ENCODE results near the gene LRRFIP2.
"Not testable (repeated sequence)": the region's sequence is repeated elsewhere in the genome, so short reads cannot be mapped to it uniquely, and the experiment has no call there.

Gene LRRFIP2

DNA sequence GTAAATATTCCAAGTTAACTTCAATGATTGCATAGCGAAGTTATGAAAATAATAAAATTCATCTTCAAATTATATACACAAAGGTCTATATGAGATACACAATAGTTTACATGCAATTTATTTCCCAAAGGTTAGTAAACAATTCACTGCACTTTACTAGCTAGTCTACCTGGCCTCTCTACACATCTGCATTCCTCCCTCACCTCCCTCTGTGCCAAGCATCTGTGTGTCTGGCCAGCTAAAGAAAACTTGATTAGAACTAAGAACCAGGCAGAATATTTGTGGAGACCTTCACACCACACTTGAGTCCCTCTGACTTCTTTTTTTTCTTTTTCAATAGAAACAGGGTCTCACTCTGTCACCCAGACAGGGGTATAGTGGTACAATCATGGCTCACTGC, 61.4 kb downstream of the LRRFIP2 start:
- DNase-seq = no peak

DNA sequence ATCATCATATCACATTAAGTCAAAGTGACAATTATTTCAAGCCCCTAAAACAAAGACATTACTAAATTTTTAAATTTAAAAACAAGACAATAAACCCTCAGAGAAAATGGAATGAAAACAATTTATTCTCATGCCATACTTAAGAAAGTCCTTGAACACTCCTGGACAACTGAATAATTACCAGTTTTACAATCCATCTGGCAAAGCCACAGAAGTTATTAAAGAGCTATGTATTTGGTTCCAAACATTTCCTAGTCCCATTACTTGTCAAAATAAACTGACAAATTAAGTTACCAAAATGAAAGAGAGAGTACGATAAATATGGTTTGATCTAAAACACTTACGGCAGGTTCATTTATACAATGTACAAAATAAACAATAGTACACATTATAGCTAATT, 63.2 kb downstream of the LRRFIP2 start:
- DNase-seq = no peak

DNA sequence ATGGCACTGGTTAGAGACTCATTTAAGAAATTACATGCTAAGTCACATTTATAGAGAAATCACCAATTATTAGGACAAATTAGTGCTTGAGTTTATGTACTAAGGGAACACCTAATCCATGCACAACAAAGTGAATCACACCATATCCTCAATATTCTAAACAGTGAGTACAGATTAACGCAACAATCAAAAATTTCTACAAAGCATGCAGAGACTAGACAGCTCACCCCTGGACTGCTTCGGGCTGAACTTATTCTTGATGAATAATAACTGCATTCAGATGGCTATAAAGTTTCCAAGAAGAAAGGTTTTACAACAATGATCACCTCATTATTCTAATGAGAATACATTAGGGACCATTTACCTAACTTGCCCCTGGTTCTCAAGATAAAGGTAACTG, 66.5 kb downstream of the LRRFIP2 start:
- DNase-seq = no peak

DNA sequence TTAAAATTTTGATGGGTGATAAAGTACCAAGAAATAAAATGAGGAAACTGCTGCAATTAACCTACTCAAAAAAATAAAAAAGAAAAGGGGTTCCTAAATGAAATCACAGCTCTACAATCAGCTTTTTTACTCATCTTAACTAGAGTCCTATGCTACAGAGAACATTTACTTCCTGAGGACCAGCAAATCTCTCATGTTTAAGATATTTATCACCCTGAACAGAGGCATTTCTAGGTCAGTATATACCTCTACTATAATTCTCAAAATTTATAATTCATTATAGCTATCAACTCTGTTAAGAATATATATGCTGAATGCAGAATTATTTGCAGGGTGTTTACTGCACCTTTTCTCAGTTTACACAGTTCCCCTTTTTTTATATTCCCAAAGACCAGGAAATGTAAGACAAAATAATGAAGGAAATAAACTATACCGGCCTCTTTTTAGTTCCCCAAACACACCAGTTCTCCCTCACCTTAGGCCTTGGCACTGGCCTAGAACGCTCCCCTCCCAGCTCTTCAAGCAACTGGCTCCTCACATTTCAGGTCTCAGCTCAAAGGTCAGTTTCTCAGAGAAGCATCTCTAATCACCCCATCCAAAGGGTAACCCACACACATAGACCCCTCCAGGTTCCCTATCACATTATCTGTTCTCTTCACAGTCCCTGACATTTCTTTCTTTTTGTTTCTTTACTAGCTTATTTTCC, 71.1 kb downstream of the LRRFIP2 start:
- DNase-seq = no peak

DNA sequence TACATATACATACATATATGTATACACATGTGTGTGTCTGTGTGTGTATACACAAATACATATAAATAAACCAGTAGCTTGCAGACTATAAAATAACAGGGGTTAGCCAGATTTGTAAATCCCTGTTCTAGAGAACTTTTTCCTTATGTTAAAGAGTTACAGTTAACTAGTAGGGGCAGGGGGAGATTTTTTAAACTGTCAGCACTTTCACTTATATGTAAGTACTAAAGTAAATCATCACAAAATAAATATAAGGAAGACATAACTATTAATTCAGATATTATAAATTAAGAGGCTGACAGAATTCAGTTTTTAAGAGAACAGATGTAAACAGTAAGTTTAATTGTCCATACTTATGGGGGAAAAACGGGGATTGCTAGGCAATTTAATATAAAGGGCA, 74.0 kb downstream of the LRRFIP2 start:
- DNase-seq = no peak

DNA sequence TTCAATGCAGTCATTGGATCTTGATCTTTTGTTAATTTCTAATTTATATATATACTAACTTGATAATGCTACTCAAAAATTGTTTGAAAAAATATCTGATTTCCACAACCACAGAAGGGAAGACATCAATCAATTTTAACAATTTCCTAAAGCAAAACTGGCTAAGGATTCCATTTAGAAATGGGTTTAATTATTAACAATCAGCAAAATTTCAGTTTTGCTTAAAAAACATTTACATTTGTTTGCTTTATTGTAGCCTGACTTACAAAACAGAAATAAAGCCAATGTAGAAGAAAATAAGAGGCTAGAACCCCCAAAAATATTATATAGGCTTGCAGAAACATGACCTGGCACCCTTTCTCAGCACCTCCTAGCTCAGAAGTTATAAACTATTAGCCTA, 74.9 kb downstream of the LRRFIP2 start:
- no peak for DNase-seq

DNA sequence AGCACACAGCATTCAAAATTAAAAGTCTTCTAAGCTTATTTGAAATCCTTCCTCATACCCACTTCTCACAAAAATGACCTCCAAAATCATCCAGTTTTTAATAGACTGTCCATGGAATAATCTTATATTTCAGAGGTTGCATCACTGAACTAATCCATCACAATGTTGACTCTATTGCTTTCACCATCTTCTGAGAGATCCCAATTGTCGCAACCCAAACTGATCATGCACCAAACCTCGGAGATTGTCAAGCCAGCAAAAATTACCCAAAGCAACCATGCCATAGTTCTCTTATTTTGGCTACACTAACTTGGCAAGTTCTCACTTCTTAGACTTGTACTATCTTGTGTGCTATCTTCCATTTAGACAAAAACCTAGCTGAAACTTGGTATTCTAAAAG, 75.5 kb downstream of the LRRFIP2 start:
- DNase-seq = no peak

DNA sequence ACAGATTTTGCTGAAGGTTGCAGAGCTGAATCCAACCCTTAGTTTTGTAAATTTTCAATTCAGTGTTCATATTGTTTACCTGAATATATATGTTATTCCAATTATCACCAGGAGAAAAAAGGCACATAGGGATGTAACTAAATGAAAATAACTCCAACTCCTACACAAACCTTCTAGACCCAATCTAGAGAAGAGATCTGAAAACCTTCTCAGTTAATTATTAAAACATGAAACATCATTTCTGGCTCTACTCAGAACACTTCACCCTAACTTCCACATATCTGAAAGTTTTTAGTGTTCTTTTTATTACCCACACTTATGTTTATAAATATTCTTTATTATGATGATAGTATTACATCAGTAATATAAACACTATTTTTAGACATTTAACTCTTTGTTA, 76.6 kb downstream of the LRRFIP2 start:
- DNase-seq = no peak

DNA sequence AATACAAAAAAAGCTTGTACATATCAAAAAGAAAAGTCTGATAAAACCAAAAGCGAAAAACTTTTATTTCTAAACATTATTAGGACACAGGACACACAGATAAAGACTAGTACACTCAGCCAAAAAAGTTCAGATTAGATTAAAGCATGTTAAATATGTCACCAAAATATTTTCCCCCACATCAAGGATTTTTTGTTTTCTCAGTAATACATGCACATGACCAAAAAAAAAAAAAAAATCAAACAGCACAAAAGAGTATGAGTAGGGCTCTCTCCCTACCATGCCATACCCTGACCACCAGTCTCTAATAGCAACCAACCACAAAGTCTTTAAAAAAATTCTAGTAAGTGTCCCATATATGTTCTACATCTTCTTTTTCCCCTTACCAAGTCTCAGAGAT, 77.4 kb downstream of the LRRFIP2 start:
- DNase-seq = no peak

DNA sequence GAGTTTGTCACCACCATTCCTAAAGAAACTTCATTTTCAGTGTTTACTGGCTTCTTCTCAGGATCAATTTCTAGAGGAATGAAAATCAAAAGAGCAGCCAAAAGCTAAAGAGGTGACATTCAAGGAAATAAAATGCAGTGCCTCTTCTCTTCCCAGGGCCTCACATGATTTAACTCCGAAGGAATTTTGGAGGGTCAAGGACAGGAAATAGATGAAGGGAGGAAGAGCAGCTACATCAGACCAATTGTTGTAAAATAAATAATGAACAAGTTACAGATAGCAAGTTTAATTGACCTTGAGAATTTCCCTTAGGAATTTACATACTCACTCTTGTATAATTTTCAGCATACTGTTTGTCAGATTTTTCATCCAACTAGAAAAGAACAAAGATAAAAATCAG, 78.1 kb downstream of the LRRFIP2 start:
- DNase-seq = no peak

DNA sequence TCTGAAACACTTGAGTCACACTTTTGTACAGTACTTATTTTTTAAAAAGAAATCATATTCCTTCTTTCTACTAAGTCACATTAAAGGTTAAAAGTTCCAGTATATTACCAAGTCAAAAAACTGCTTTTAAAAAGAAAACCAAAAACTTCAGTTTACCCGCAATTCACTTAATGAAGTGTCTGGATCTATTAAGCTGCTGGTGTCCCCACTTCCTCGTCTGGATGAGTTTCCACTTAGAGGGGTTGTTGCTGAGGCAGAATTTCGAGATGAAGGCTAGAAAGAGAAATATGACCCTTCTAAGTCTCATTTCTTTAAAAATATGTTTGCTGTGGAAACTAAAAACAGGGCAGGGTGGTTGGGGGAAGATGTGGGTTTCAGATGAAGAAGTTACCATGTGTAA, 79.7 kb downstream of the LRRFIP2 start:
- DNase-seq = no peak

DNA sequence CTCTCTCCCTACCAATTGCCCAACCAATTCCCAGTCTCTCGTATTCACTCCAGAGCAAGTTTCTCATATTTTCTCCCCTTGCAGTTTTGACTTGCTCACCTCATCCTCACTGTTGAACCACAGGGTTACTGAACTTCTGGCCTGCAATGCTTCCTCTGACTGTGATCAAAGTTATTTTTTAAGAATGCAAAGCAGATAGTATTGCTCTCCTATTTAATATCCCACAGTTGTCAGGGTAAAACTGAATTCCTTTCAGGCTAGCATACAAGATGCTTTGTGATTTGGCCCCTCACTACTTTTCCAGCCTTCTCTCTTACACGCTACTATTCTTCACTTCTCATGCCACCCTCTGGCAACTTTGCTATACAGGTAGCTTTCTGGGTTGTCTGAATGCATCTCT, 80.9 kb downstream of the LRRFIP2 start:
- no peak for DNase-seq

DNA sequence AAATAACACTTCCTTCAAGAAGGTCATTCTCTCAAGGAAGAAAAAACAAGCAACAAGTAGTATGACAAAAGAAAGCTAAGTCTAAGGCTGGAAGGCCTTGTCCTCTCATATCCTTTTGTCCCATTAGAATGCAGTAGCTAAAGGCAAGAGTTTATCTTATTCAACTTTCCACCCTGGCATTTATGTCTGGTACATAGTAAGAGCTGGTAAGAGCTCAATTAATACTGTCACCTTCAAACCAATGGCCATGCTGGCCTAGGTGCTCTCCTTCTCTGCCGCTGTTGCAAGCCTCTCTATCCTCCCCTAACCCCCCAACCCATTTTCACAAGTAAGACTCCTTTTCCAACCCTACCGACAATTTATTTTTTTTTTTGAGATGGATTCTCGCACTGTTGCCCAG, 81.9 kb downstream of the LRRFIP2 start:
- DNase-seq = no peak

DNA sequence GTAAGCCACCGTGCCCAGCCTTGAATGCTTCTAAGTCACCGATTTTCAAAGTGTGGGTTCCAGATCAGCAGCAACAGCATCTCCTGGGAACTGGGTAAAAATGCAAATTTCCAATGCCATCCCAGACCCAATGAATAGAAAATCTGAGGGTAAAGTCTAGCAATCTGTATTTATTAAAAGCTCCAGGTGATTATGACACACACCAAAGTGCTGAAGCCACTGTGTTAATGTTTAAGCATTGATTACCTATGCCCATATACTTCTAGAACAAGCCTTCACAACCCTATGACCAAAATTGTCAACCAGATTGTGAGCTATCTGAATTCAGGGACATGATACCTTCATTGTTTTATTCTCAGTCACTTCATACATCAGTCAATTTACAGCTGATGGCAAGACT, 86.5 kb downstream of the LRRFIP2 start:
- no peak for DNase-seq

DNA sequence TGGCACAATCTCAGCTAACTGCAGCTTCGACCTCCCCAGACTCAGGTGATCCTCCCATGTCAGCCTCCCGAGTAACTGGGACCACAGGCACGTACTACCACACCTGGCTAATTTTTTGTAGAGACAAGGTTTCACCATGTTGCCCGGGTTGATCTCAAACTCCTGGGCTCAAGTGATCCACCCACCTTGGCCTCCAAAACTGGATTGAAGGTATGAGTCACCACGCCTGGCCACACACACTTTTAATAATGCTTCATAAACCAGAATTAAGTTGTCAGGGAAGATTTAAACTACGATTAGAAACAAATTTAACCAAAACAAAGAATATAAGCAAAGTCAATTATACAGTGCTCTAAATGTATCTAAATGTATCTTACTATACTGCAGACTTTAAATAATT, 87.5 kb downstream of the LRRFIP2 start:
- DNase-seq = no peak

DNA sequence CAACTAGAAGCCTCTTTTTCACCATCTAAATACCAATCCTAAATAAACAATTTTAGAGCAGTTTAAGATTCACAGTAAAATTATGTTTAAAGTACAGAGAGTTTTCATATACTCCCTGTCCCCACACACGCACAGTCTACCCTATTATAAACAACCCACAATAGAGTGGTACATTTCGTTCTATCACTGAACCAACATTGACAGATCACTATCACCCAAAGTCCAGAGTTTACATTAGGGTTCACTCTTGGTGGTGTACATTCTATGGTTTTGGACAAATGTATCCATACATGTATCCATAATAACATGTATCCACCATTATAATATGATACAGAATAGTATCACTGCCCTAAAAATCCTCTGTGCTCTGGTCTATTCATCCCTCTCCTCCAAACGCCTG, 92.1 kb downstream of the LRRFIP2 start:
- DNase-seq = no peak

DNA sequence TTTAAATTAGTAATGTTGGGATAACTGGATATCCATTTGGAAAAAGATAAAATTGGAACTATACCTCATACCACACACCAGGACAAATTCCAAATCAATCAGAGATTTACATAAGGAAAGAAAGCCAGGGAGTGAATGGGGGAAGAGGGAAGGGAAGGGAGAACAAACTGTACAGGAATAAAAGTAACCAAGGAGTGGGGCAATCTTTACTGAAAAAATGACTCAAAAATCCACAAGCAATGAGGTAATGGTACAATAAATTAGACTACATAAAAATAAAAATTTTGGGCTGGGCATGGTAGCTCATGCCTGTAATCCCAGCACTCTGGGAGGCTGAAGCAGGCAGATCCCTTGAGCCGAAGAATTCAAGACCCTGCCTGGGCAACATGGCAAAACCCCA, 98.4 kb downstream of the LRRFIP2 start:
- DNase-seq = no peak

DNA sequence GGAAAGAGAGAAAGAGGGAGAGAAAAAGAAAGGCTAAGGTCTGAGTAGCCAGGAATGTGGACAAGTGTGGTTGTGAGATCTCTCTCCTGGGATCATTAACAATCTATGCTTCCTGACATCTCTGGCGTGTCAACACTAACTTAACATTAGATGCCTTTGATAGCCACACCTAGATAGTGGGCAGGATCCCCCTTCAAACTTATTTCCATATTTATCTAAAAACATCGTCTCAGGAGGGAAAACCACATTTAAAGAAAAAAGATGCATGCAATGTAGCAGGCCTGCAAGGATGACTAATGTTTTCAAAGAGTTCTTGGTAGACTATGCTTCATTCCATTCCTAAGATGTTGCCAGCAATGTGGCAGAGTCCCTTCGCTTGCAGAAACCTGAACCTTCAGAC, 100.2 kb downstream of the LRRFIP2 start:
- no peak for DNase-seq

DNA sequence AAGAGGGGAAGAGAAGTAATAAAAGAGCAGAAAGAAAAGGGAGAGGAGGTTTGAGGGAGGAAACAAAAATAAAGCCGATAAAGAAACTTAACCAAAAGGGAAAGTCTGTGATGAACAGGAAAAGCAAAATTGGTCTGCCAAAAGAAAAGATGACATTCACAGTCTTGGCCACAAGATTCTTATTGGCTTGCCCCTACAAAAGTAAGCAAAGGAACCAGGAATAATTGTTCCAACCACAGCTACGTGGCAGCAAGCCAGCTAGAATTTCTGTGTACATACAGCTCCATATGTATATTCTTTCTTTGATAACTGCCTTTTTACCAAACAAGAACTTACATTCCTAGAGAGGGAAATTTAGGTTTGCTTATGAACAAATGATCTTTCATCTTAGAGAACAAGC, 101.5 kb downstream of the LRRFIP2 start:
- DNase-seq = no peak

DNA sequence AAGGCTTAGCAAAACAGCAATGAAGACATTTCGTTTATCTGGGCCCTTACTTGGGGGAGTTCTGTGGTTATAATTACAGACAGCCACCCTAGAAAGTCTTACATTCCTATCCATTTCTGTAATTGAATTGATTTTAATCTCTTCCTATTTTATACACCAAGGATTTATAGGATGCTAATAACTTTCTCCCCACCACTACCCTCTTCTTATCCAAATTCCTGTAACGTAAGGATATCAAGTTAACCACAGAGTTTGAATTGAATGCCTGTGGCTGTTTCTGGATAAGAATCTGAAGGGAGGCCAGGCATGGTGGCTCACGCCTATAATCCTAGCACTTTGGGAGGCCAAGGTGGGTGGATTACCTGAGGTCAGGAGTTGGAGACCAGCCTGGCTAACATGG, 102.5 kb downstream of the LRRFIP2 start:
- no peak for DNase-seq

DNA sequence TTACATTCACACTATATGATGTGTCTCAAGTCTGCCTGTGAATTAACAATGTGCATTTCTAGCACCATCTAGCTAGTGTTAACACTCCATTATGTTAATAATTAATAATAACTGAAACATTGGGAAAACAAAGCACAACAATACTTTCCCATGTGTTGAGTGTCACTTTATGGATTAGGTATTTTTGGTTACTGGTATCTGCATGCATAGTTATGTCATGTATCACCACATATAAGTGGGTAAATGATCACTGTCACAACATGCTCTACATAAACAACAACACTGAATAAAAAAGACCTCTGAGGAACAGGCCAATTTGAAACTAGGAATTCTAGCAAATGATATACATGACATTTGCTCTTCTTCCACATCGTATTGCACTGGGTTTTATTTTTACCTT, 106.4 kb downstream of the LRRFIP2 start:
- no peak for DNase-seq

DNA sequence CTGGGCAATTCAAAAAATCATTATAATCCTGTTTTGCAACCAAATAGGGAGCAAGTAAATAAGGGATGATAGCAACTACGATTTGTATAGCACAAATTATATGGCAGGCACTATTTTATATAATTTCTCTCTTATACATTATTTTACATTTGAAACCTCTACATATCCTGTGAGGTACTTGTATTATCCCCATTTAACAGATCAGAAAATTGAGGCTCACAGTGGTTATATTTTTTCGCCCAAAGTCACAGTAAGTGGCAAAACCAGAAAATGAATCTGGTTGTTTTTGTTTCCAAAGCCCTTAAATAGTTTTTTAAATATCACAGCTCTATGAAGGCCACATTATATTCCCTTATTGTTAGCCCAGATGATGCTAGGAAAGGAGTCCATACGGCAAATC, 106.8 kb downstream of the LRRFIP2 start:
- DNase-seq = no peak

DNA sequence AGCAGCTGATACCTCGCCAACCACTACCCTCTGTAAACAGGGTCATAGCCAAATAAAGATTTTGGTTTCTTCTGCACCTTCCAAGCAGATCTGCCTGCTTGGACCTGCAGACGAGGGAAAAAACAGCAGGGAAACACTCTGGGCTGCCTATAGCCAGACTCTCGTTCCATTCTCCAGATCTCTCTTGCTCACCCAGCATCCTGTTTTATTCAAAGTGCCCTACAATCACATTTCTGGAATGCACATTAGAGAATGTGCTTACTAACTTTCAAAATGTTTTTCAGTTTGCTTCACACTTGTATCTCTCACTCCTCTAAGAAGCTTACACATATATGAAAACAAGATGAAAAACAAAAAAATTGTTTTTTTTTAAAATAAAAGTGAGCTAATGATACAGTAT, 109.6 kb downstream of the LRRFIP2 start:
- DNase-seq = no peak

DNA sequence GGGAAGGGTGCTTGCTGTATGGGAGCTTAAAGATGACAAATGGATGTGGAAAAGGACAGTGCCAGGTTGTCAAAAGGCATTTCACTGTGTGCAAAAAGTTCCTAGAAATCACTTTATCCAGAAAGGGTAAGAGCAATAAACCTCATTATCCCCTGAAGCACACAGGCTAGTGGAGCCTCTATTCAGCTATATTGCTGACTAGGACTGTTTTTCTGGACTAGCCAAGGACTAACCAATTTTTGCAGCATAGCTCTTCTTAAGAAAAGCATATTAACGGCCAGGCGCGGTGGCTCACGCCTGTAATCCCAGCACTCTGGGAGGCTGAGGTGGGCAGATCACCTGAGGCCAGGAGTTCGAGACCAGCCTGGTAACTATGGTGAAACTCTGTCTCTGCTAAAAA, 116.3 kb downstream of the LRRFIP2 start:
- DNase-seq = no peak

DNA sequence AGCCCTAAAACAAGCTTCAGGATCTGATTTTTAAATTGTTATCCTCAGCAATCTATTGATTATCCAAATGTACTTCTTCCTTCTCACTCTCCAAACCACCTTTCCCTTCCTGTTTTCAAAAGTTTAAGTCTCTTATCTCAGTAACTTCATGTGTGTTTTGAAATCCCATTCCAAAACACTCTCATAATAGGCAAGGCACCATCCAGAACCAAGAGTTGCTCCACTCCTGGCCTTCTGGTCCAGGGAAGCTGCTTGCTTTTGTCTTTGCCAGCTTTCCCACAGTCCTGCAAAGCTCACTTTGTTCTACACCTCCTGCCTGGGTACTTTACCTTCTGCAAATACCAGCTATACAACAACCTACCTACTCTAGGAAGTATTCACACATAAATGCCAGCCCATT, 117.6 kb downstream of the LRRFIP2 start:
- no peak for DNase-seq

DNA sequence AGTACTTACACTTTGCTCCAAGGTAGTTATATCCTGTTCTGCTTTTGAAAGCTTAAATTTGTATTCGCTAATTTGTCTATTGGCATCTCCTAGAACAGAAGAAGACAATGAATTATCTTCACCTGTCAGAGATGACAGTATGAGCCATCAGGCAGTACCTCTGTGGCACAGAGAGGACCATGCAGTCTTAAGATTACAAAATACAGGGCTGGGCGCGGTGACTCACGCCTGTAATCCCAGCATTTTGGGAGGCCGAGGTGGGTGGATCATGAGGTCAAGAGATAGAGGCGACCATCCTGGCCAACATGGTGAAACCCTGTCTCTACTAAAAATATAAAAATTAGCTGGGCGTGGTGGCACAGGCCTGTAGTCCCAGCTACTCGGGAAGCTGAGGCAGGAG, 119.3 kb downstream of the LRRFIP2 start:
- not testable (repeated sequence) for DNase-seq
